GM18868 (cell line): ENCODE measurements around the gene RBM26.
"Not testable (repeated sequence)": the region's sequence is repeated elsewhere in the genome, so short reads cannot be mapped to it uniquely, and the experiment has no call there.

Experiments
- ATAC-seq: cut with Tn5 transposase; IDR thresholded peaks from one replicate; pipeline ENCODE4 v1.9.1; 2021; ENCODE audit warnings: mild to moderate bottlenecking, moderate library complexity; ENCODE audit not compliant: unreplicated experiment

Gene RBM26

DNA sequence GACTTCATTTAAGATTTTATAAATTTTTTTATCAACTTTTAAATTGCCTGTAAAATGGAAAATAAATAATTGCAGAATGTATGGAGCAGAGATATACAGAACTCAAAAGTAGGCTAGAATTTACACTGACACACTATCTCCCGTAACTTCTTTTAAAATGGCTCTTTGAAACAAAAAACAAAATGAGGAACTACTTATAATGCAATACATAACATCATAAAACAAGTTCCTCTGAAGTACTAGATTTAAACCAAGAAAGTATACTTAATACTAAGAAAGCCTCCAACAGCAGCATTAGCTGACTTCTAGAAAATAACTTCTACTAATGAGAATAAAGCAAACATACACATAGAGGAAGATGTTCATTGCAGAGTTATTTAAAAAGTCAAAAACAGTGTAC, 17.0 kb downstream of the RBM26 start:
- ATAC-seq = no peak

DNA sequence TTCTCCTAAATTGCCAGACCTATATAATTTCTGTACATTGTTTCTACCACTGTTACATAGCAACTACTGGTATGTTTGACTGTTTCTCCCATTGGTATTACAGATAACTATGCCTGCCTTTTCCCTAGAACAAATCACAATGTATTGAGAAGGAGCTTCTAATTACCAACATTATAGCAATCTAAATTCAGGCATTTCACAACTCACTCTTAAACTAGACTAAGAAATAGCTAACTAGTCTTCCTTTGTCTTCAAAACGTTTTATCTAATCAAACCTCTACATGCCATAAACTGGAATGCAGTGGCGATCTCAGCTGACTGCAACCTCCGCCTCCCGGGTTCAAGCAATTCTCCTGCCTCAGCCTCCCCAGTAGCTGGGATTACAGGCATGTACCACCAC, 18.2 kb downstream of the RBM26 start:
- no peak for ATAC-seq

DNA sequence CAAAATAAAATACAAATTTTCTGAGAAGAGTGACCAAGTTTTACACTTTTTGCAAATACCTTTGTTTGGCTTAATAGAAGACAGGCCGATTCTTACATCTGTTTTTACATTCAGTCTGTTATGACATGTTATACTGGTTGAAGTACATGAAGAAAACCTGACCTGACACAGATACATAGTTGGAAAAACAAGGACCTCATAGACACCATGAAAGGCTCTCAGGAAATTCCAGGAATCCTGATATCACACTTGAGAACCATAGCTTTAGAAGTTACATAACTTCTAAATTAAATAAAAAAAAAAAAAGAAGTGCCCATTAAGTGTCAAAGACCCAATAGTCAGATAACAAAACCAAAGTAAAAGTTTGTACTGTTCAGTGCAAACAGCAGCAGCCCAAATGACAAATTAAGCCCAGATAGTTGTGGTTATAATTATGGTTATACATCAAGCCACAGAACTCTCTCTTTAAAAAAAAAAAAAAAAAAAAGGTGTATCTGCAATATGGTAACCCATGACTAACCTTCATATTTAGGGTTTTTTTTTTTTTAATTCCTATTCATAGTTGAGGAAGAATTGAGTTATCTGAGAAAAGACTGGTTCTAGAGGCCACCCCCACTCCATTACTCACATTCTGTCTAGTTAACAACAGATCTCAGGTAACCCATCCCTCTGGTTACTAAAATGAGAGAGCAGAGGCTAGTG, 19.8 kb downstream of the RBM26 start:
- ATAC-seq = peak; percentile 11

DNA sequence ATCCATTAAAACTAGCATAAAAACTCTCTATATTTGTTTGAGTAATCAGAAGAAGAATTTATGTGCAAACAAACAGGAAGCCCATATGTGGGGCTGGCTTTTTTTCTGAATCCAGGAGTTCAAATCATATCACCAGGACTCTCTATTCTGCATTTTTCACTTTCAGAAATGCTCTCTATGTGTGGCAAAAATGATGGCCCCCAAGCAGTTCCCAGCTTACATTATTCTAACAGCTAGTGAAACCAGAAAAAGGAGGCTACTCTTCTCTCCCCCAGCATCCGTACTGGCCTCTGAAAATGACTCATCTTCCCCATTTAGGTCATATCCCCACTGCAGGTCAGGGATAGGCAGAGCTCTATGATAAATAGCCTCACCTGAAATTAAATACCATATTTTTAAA, 20.4 kb downstream of the RBM26 start:
- peak; percentile 92 for ATAC-seq

DNA sequence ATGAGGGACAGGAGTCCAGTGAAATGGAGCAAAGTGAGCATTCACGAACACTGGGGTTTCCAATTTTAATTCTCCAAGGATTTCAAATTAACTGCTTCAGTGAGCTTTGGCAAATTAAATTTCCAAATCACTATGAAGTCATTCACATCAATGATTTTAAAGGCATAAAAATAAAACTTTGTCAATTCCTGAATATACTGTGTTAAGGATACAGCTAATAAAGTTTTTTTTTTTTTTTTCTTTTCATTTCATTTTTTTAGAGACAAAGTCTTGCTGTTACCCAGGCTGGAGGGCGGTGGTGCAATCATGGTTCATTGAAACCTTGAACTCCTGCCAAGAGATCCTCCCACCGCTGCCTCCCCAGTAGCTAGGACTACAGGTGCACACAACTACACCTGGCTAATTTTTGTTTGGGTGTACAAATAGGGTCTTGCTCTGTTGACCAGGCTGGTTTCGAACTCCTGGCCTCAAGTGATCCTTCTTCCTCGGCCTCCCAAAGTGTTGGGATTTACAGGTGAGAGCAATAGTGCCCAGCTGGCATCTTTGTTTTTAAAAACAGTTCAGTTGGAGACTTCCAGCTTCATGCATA, 21.9 kb downstream of the RBM26 start:
- ATAC-seq = no peak

DNA sequence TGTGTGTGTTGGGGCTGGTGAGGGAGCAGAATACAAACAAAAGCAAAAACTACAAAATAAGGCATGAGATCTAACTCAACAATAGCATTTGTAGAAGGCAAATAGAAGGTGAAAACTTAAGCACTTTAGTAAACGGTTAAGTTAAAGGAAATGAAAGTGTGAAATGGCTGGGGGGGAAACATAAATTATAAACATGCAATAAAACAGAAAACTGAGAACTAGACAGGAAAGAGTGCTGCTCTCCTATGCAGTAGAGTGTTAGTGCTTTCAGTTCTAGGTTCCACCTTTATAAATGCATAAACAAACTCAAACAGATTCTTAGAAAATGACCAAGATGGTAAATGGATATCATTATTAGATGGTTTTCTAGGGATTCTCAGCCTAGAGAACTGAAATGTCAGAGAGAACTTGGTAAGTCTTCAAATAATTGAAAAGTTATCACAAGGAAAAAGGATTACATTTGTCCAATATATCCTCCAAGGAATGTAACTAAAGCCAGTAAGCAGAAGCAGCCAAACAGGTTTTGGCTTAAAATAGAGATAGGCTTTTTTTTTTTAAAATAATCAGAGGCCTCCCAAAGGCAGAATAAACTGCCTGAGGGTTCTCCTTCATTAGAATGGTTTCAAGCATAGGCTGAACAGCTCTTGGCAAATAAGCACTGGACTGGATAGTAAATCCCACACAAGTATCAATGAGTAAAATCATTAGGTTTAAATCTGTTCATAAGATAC, 23.3 kb downstream of the RBM26 start:
- peak; percentile 38 for ATAC-seq

DNA sequence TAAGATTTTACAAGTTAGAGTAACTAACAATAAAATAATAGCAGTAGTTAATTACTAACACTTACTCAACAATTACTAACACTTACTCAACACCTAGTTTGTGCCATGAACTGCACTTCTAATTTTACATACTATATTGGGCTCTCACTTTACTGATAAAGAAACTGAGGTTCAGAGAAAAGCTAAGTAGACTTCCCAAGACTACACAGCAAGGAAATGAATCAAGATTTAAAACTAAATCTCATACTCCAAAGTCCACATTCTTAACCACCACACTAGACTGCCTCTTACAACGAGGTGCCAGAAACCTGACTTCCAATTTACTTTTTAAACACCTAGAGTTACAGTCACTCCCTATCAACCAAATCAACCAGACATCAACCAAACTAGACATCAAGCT, 25.1 kb downstream of the RBM26 start:
- no peak for ATAC-seq

DNA sequence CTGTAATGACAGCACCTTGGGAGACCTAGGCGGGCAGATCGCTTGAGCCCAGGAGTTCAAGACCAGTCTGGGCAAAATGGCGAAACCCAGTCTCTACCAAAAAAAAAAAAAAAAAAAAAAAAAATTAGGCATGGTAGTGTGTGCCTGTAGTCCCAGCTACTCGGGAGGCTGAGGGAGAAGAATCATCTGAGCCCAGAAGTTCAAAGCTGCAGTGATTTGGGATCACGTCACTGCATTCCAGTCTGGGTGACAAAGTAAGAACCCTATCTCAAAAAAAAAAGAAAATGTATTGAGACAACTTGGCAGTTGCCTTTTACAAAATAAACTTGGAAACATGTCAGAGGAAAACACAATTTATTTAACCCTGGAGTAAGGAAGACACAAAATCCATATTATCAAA, 26.8 kb downstream of the RBM26 start:
- no peak for ATAC-seq

DNA sequence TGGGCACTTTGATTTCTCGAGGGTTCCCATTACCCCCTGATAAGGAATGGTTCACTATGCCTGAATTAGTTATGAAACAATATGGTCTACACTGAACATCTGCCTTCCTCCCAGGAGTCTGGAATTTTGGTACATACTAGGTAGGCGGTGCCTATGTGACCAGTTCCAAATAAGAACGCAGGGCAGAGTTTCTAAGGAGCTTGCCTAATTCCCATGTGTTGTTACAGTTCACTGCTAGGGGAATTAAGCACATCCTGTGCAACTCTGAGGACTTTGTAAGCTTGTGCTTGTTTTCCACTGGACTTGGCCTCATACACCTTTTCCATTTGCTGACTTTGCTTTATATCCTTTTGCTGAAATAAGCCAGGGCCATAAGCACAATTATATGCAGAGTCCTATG, 29.2 kb downstream of the RBM26 start:
- ATAC-seq = no peak

DNA sequence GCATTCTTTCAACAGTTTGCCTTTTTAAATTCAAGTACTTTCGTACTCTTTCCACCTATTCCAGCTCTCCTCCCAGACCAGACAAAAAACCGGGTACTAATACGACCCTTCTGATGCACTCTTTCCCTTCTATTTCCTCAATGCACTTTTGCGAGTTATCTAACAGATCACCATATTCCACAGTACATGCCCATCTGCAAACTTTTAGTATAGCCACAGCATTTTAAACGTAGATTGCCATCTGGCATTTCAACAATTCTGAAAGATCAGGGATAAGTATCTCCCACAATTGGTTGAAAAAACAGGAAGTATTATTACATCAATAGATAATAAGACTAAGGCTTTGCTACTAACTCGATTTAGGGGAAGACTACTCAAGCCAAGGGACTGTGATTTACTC, 31.5 kb downstream of the RBM26 start:
- no peak for ATAC-seq

DNA sequence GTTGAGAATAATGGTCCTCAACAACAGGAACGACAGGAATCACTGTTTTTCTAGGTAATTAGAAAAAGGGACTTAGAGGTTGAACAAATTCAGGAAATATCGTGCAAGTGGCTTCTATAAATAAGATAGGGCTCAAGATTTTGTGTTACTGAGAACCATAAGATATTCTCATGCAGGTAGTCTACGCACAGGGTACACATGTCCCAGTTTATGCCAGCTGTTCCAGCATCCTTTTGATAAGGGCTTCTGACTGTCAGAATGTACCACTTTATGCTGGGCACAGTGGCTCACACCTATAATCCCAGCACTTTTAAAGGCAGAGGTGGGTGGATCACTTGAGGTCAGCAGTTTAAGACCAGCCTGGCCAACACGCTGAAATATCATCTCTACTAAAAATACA, 32.1 kb downstream of the RBM26 start:
- no peak for ATAC-seq

DNA sequence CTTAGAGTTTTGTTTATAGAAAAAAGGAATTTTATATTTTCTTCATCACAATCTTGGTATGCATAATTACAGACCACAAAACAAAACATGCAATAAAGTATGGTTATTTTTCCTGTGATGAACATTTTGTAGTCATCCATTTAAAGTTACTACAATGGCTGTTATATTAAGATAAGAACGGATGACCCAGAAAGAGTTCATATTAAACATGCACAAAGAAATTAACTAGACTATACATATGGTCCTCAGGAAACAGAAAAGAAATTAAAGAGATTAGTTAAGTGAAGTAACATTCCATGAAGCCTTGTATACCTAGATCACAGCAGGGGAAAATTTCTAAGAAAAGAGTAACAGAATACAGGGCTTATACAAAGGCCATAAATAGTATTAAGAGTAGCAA, 36.8 kb downstream of the RBM26 start:
- ATAC-seq = no peak

DNA sequence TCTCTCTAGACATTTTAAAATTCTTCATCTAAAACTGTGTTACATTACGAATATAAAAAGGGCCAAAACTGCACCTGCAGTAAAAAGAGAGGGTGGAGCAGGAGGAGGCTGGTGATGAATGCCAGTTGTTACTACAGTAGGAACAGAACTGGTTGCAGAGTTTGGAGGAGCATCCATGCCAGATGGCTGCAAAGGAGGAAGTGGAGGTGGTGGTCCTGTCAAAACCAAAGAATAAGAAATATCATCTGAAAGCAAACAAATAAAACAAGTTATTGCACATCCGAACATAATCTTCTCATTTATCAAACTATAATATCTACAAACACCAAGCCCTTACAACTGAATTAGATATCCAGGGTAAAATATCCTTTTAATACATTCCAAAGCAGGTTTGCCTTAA, 40.1 kb downstream of the RBM26 start:
- ATAC-seq = no peak

DNA sequence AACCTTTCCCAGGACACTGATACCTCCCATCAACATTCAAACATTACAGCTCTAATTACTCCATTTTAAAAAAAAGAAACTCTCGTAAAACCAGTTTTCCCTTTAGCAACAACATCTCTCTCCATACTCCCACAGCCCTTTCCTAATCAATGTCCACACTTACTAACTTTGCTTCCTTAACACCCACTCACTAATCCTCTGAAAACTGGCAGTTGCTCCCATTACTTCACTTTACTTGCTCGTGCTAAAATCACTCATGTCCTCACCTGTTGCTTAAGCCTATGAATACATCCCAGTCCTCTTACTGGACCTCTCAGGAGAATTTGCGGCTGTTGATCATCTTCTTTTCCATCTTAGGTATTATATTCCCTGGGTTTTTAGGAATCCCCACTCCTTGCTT, 44.8 kb downstream of the RBM26 start:
- ATAC-seq = no peak

DNA sequence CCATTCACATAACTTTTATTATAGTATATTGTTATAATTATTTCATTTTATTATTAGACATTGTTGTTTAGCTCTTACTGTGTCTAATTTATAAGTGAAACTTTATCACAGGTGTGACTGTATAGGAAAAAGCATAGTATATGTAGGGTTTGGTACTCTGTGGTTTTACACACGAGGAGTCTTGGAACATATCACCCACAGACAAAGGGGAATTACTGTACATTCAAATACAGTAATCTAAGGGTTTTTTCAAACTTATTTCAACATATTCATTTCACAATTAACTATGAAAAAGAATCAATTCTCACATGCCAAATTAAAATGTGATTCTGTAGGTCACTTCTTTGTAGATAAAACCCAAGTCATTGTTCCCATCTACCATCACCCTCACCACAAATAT, 46.0 kb downstream of the RBM26 start:
- peak; percentile 69 for ATAC-seq

DNA sequence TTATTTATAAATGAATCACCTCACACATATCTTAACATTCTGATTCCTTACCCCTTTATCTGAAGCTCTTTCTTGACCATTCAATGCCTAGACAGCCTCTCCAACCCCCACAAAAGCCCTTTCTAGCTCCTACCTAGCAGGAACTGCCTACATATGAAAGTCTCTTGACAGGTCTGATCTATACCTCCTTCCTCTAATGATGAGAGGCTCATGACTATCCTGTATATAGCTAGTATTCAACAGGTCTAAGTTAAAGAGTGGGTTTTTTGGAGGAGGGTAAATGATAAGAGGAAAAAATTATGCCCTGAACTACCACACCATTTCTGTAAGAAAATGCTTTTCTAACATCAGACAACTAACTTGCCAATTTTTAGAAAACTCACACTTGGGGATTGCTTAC, 47.0 kb downstream of the RBM26 start:
- ATAC-seq = no peak

DNA sequence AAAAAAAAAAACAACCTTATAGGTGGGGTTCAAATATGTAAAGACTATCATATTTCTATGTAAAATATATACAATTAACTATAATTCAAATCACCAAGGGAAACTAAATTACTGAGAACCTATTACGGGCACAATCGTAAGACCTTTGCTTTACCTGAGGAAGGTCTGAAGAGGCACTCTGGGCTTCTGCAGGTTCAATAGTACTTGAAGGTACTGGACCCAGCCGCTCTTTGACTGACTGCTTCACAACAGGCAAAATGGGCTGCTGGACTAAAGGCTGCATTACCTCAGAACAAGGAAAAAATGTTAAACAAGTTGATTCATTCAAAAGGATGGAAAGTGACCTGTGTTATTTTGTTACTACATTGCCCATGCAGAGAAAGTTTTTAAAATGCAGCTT, 51.8 kb downstream of the RBM26 start:
- ATAC-seq = no peak

DNA sequence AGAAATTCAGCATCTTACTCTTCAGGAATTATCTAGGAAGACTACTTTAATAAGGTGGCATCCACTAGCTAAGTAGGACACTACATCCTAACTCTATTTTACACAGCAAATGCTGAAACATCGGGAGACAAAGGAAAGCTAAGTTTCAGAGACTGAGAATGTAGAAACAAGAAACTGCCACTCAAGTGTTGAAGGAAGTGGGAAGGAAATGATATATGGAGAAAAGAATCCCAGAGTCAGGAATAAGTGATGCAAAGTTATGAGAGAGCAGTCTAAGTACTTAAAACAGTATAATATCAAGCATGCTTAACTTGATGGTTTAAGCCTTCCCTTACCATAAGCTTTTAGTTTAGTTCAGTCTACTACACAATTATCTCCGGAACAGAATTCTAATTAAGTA, 52.4 kb downstream of the RBM26 start:
- no peak for ATAC-seq

DNA sequence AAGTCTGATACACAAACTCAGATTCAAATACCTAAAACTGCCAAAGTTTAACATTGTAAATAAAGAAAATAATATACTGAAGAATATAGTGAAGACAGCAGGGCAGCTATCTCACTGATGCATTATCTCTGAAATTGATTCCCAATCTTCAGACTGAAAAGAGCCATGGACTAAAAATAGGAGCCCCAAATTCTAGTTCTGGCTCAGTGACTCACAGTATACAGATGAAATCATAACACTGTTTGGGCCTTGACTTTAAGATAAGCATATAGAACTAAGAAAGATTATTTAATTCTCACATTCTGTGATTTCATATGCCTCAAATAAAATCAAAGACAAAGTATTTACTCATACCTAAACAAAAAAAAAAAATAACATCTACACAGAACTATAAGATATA, 53.9 kb downstream of the RBM26 start:
- no peak for ATAC-seq

DNA sequence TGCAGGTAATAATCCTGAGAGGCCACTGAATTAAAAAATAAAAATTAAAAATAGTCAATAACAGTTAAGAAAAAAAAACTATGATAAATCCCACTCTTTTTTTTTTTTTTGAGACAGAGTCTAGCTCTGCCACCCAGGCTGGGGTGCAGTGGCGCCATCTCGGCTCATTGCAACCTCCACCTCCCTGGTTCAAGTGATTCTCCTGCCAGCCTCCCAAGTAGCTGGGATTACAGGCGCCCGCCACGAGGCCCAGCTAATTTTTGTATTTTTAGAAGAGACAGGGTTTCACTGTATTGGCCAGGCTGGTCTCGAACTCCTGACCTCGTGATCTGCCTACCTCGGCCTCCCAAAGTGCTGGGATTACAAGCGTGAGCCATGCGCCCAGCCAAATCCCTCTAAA, 56.4 kb downstream of the RBM26 start:
- ATAC-seq = not testable (repeated sequence)

DNA sequence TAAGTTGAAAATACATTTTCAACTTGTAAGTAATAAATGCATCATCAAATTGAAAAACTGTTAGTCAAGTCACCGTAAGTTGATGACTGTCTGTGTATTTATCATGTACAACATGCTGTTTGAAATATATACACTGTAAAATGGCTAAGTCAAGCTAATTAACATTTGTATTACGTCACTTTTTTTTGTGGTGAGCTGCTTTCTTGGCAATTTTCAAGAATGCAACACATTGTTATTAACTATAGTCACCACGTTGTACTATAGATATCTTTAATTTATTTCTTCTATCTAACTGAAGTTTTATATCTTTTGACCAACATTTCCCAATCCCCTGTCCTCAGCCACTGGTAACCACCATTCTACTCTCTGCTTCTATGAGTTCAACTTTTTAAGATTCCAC, 57.0 kb downstream of the RBM26 start:
- ATAC-seq = no peak

DNA sequence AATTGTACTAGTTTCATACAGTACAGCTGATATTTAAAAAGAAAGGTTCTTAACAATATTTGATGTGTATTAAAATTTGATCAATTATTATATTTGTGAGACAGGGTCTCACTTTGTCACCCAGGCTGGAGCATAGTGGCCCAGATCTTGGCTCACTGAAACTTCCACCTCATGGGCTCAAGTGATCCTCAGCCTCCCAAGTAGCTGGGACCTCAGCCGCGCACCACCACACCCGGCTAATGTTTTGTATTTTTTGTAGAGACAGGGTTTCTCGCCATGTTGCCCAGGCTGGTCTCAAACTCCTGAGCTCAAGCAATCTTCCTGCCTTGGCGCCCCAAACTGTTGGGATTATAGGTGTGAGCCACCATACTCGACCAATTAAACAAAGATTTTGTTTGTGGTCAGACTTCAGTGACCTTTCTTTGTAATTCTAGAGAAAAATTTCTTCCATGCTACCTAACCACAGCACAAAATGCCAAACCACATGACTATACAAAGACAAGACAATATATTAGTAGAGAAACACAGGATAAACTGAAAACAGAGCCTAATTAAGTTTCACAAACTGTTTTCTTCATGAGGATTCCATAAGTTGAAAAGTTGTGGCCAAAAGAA, 59.6 kb downstream of the RBM26 start:
- ATAC-seq = no peak
